Parathyroid adenoma (tissue), 2 donors: ENCODE measurements around the gene IL3.

Experiments used
- H2AFZ ChIP-seq: fragments of 300-600 bp; sonication (generic); one replicate; pipeline ENCODE4 v1.7.0; 2017; ENCODE audit warnings: antibody characterized with exemption, mild to moderate bottlenecking
- H3K27ac ChIP-seq: fragments of 300-600 bp; sonication (generic); one replicate; pipeline ENCODE4 v1.7.0; 2017
- H3K27me3 ChIP-seq: fragments of 300-600 bp; sonication (generic); one replicate; pipeline ENCODE4 v1.7.0; 2017; ENCODE audit warnings: low read length; ENCODE audit not compliant: control insufficient read depth, insufficient read depth
- H3K36me3 ChIP-seq: fragments of 300-600 bp; sonication (generic); one replicate; pipeline ENCODE4 v1.7.0; 2017; ENCODE audit warnings: low read length; ENCODE audit not compliant: control insufficient read depth, insufficient read depth
- H3K4me1 ChIP-seq: fragments of 300-600 bp; sonication (generic); one replicate; pipeline ENCODE4 v1.7.0; 2017; ENCODE audit warnings: control low read depth
- H3K4me2 ChIP-seq: fragments of 300-600 bp; sonication (generic); one replicate; pipeline ENCODE4 v1.7.0; 2017; ENCODE audit warnings: low read length
- H3K4me3 ChIP-seq: fragments of 300-600 bp; sonication (generic); one replicate; pipeline ENCODE4 v1.7.0; 2017; ENCODE audit warnings: low read depth, low read length
- H3K79me2 ChIP-seq: fragments of 300-600 bp; sonication (generic); one replicate; pipeline ENCODE4 v1.7.0; 2017; ENCODE audit warnings: control low read depth
- H3K9ac ChIP-seq: fragments of 300-600 bp; sonication (generic); one replicate; pipeline ENCODE4 v1.7.0; 2017; ENCODE audit warnings: mild to moderate bottlenecking
- H3K9me3 ChIP-seq: fragments of 300-600 bp; sonication (generic); one replicate; pipeline ENCODE4 v1.7.0; 2017; ENCODE audit warnings: low read length; ENCODE audit not compliant: control insufficient read depth
- TF ChIP-seq, protein P1 (sequence below): fragments of 300-600 bp; sonication (generic); IDR thresholded peaks from one replicate; pipeline ENCODE4 v1.7.0; 2017; ENCODE audit warnings: antibody characterized with exemption, mild to moderate bottlenecking
- donor health status: primary hyperparathyroidism.

IL3 gene

DNA sequence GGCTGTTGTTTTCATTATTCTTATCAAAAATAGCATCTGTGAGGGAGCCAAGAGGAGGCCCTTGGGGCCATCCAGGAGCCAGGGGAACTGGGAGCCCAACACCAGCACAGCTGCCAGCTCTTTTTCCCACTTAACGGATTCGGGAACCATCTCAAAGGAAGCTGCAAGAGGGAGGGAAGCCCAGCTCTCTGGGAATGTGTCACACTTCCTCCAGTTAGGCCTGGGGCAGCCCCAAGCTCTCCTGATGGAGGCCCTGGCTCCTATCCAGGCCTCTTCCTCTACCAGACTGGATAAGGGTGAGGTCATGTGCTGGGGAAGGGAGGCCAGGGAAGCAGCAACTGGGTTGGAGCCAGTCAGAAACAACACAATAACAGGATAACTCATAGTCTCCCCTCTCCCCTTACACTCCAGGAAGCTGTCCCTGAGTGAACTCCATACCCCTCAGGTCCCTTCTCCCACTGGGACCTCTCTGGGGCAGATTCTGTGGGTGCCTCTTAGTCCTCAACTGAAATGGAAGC is 25.9 kb downstream of the IL3 start:
- Histone ChIP-seq H3K4me1 (no peaks in the 10 kb centered on the region), H3K27ac (no peak overlapping the region), H3K27me3 (no peaks in the 10 kb centered on the region), H3K79me2 (no peaks in the 10 kb centered on the region), H3K9ac (no peak overlapping the region), H3K4me3 (no peak overlapping the region), H3K4me2 (no peak overlapping the region), H3K36me3 (no peaks in the 10 kb centered on the region), H2AFZ (no peak overlapping the region), H3K9me3 (no peaks in the 10 kb centered on the region)
- TF ChIP-seq, protein P1, sequence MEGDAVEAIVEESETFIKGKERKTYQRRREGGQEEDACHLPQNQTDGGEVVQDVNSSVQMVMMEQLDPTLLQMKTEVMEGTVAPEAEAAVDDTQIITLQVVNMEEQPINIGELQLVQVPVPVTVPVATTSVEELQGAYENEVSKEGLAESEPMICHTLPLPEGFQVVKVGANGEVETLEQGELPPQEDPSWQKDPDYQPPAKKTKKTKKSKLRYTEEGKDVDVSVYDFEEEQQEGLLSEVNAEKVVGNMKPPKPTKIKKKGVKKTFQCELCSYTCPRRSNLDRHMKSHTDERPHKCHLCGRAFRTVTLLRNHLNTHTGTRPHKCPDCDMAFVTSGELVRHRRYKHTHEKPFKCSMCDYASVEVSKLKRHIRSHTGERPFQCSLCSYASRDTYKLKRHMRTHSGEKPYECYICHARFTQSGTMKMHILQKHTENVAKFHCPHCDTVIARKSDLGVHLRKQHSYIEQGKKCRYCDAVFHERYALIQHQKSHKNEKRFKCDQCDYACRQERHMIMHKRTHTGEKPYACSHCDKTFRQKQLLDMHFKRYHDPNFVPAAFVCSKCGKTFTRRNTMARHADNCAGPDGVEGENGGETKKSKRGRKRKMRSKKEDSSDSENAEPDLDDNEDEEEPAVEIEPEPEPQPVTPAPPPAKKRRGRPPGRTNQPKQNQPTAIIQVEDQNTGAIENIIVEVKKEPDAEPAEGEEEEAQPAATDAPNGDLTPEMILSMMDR: no peak

DNA sequence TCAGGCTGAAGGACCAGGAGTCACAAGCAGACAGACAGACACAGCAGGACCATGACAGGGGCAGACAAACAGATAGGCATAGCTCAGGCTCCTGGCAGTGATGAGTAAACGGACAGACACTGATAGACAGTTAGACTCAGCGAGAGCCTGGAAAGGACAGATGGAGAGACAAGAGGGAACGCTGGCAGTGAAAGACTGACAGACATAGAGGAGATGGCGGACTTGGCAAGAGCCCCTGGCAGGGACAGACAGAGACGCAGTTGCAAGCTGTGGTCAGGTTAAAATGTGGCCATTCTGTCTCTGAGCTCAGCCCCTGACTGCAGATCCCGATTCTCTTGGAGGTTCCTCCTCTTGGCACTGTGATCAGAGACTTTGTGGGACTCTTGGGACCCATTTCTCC is 26.7 kb downstream of the IL3 start:
- Histone ChIP-seq H3K9ac (no peak overlapping the region), H3K9me3 (no peaks in the 10 kb centered on the region), H3K4me2 (no peak overlapping the region), H2AFZ (no peak overlapping the region), H3K4me1 (no peaks in the 10 kb centered on the region), H3K4me3 (no peak overlapping the region), H3K36me3 (no peaks in the 10 kb centered on the region), H3K79me2 (no peaks in the 10 kb centered on the region), H3K27ac (no peak overlapping the region), H3K27me3 (no peaks in the 10 kb centered on the region)
- TF ChIP-seq, protein P1: no peak

DNA sequence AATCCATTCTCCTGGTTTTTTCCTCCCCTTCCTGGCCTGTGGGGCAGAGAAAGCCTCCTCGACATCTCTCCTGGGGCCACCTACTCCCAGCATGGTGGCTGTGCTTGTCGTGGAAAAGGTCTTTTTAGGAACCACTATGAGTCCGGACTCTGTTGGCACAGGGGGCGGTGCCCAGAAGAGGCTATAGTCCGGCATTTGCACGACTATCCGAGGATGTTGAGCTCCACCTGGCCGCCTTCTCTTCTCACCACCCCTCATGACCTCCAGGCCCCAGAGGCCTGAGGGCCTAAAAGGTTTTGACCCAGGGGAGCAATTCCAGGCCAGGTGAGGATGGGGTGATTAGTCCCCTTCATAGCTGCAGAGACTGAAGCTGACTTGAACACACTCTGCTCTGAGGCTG is 27.2 kb downstream of the IL3 start:
- no peaks in the 10 kb centered on the region for H3K9me3 ChIP-seq
- no peak overlapping the region for H3K9ac ChIP-seq
- H2AFZ ChIP-seq: no peak overlapping the region
- H3K4me3 ChIP-seq: no peak overlapping the region
- no peaks in the 10 kb centered on the region for H3K36me3 ChIP-seq
- H3K79me2 ChIP-seq: no peaks in the 10 kb centered on the region
- H3K27ac ChIP-seq: no peak overlapping the region
- H3K4me2 ChIP-seq: no peak overlapping the region
- no peaks in the 10 kb centered on the region for H3K4me1 ChIP-seq
- H3K27me3 ChIP-seq: no peaks in the 10 kb centered on the region
- TF ChIP-seq, protein P1: no peak

DNA sequence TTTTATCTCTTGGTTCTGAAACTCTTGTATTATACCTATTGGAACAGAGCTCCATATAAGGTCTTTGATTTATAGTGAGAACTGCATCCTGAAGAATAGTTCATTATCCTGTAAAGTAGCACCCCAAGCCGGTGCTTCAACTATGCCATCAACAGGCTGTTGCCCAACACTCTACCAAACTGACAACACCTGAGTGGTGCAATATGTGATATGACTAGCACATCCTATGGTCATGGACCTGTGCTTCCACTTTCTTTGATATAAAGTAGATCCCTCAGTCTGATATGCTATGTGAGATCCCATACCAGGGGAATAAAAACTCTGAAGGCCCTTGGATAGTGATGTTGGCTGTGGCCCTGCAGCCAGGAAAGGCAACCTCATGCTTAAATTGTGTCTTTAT is 28.9 kb downstream of the IL3 start:
- Histone ChIP-seq H3K4me1 (no peaks in the 10 kb centered on the region), H3K4me2 (no peak overlapping the region), H3K9ac (no peak overlapping the region), H3K27ac (no peak overlapping the region), H2AFZ (no peak overlapping the region), H3K9me3 (no peaks in the 10 kb centered on the region), H3K4me3 (no peak overlapping the region), H3K27me3 (no peaks in the 10 kb centered on the region), H3K79me2 (no peaks in the 10 kb centered on the region), H3K36me3 (no peaks in the 10 kb centered on the region)
- TF ChIP-seq, protein P1: no peak

DNA sequence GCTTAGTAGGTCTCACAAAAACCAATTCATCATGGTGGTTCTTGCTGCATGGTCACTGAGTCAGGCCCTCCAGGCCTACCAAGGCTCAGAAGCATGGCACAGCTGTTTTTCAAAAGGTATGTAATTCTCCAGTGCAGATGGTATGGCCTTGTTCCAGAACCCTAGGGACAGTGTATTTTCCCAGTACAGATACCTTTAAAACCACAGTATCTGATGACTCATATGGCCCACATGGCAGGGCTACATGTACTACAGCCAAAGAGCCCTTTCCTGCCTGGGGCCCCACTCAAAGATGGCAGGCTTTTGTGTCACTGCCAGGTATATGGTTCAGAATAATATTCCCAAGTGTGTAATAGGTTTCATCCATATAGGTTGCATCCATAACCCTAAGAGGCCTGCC is 29.7 kb downstream of the IL3 start:
- Histone ChIP-seq H3K4me3 (no peak overlapping the region), H3K36me3 (no peaks in the 10 kb centered on the region), H3K27me3 (no peaks in the 10 kb centered on the region), H3K4me1 (no peaks in the 10 kb centered on the region), H3K27ac (no peak overlapping the region), H3K9me3 (no peaks in the 10 kb centered on the region), H3K79me2 (no peaks in the 10 kb centered on the region), H3K4me2 (no peak overlapping the region), H3K9ac (no peak overlapping the region), H2AFZ (no peak overlapping the region)
- TF ChIP-seq, protein P1: no peak
